H9 (cell line): Measurements from ENCODE around the gene CRISPLD2. TPM values are rescaled to one million over a fixed set of nuclear protein-coding genes. Genes with fewer than 3 reads are reported as not detected.

Experiments used
- DNase-seq: peaks from one replicate; pipeline ENCODE4 v3.0.0-alpha.2; 2017
- H2AFZ ChIP-seq: one replicate; pipeline ENCODE4 v1.6.1; 2013; ENCODE audit warnings: mild to moderate bottlenecking, low read length, control low read depth, moderate library complexity
- H2AK5ac ChIP-seq: 2 replicates; pipeline ENCODE4 v1.6.1; 2013; ENCODE audit warnings: low read length, control low read depth, mixed read lengths; ENCODE audit not compliant: insufficient read length
- H2BK120ac ChIP-seq: one replicate; pipeline ENCODE4 v1.6.1; 2013; ENCODE audit warnings: low read depth, mild to moderate bottlenecking, low read length, control low read depth, inconsistent platforms; ENCODE audit not compliant: poor library complexity, severe bottlenecking
- H2BK12ac ChIP-seq: 2 replicates; pipeline ENCODE4 v1.6.1; 2013; ENCODE audit warnings: low read length, control low read depth, mixed read lengths, low read depth; ENCODE audit not compliant: insufficient read length
- H2BK15ac ChIP-seq: 2 replicates; pipeline ENCODE4 v1.6.1; 2013; ENCODE audit warnings: low read depth, low read length, control low read depth
- H2BK20ac ChIP-seq: one replicate; pipeline ENCODE4 v1.6.1; 2013; ENCODE audit warnings: low read depth, mild to moderate bottlenecking, low read length, control low read depth, inconsistent platforms; ENCODE audit not compliant: poor library complexity, severe bottlenecking
- H2BK5ac ChIP-seq: 2 replicates; pipeline ENCODE4 v1.6.1; 2013; ENCODE audit warnings: low read length, control low read depth, mixed read lengths; ENCODE audit not compliant: insufficient read length
- H3K14ac ChIP-seq: 2 replicates; pipeline ENCODE4 v1.6.1; 2013; ENCODE audit warnings: low read length, control low read depth; ENCODE audit not compliant: insufficient read depth
- H3K18ac ChIP-seq: 2 replicates; pipeline ENCODE4 v1.6.1; 2013; ENCODE audit warnings: low read depth, mild to moderate bottlenecking, mixed read lengths, low read length, control low read depth; ENCODE audit not compliant: insufficient read length
- H3K23ac ChIP-seq: 2 replicates; pipeline ENCODE4 v1.6.1; 2013; ENCODE audit warnings: low read length, control low read depth, mixed read lengths, low read depth; ENCODE audit not compliant: insufficient read length
- H3K23me2 ChIP-seq: 2 replicates; pipeline ENCODE4 v1.6.1; 2013; ENCODE audit warnings: low read depth, mild to moderate bottlenecking, mixed read lengths, low read length, control low read depth; ENCODE audit not compliant: insufficient read length, poor library complexity, severe bottlenecking
- H3K27ac ChIP-seq: 2 replicates; pipeline ENCODE4 v1.5.1; 2013; ENCODE audit warnings: low read length, control low read depth, mixed read lengths, low read depth; ENCODE audit not compliant: insufficient read length
- H3K27me3 ChIP-seq: 2 replicates; pipeline ENCODE4 v1.6.1; 2013; ENCODE audit warnings: low read length, control low read depth, inconsistent platforms; ENCODE audit not compliant: insufficient read depth
- H3K4ac ChIP-seq: 2 replicates; pipeline ENCODE4 v1.6.1; 2013; ENCODE audit warnings: low read depth, mild to moderate bottlenecking, control low read depth, inconsistent platforms, low read length, moderate library complexity
- H3K4me1 ChIP-seq: 2 replicates; pipeline ENCODE4 v1.6.1; 2013; ENCODE audit warnings: low read length, control low read depth, inconsistent platforms; ENCODE audit not compliant: insufficient read depth
- H3K4me2 ChIP-seq: 2 replicates; pipeline ENCODE4 v1.6.1; 2013; ENCODE audit warnings: low read length, control low read depth, mixed read lengths; ENCODE audit not compliant: insufficient read length, insufficient read depth
- H3K56ac ChIP-seq: 2 replicates; pipeline ENCODE4 v1.6.1; 2013; ENCODE audit warnings: low read depth, mild to moderate bottlenecking, mixed read lengths, low read length, control low read depth; ENCODE audit not compliant: insufficient read length
- H3K79me1 ChIP-seq: 2 replicates; pipeline ENCODE4 v1.6.1; 2013; ENCODE audit warnings: low read depth, mild to moderate bottlenecking, moderate library complexity, low read length, control low read depth, inconsistent platforms; ENCODE audit not compliant: insufficient read depth, poor library complexity, severe bottlenecking
- H3K79me2 ChIP-seq: 2 replicates; pipeline ENCODE4 v1.6.1; 2013; ENCODE audit warnings: low read length, control low read depth, inconsistent platforms; ENCODE audit not compliant: insufficient read depth
- H3K9ac ChIP-seq: 2 replicates; pipeline ENCODE4 v1.6.1; 2013; ENCODE audit warnings: low read length, control low read depth, mixed read lengths; ENCODE audit not compliant: insufficient read length; ENCODE audit errors: extremely low read depth
- H3K9me3 ChIP-seq: one replicate; pipeline ENCODE4 v1.6.1; 2013; ENCODE audit warnings: low read depth, low read length, inconsistent platforms; ENCODE audit not compliant: control insufficient read depth
- H3T11ph ChIP-seq: one replicate; pipeline ENCODE4 v1.6.1; 2013; ENCODE audit warnings: mild to moderate bottlenecking, low read length, control low read depth, inconsistent platforms
- H4K20me1 ChIP-seq: one replicate; pipeline ENCODE4 v1.6.1; 2013; ENCODE audit not compliant: control insufficient read depth, insufficient read length, insufficient read depth
- H4K5ac ChIP-seq: 2 replicates; pipeline ENCODE4 v1.6.1; 2013; ENCODE audit warnings: low read depth, mild to moderate bottlenecking, mixed read lengths, low read length, control low read depth; ENCODE audit not compliant: insufficient read length
- H4K8ac ChIP-seq: replicated peaks from 2 replicates; pipeline ENCODE4 v1.6.1; 2013; ENCODE audit warnings: low read length, control low read depth, mixed read lengths, low read depth; ENCODE audit not compliant: insufficient read length
- H4K91ac ChIP-seq: 2 replicates; pipeline ENCODE4 v1.6.1; 2013; ENCODE audit warnings: low read depth, mild to moderate bottlenecking, moderate library complexity, mixed read lengths, low read length, control low read depth; ENCODE audit not compliant: insufficient read length
- H3K27ac Mint-ChIP-seq, 3 experiments: 2 replicates in 2 of 3; 3 replicates in 1 of 3; pipeline ENCODE4 v1.8.0; 2020 to 2021; ENCODE audit warnings: mixed read lengths in 3 of 3, mild to moderate bottlenecking in 1 of 3, moderate library complexity in 1 of 3
- H3K27me3 Mint-ChIP-seq: 2 replicates; pipeline ENCODE4 v1.8.0; 2021; ENCODE audit warnings: low read depth, mild to moderate bottlenecking, moderate library complexity, mixed read lengths
- H3K36me3 Mint-ChIP-seq, 3 experiments: 2 replicates in 2 of 3; 3 replicates in 1 of 3; pipeline ENCODE4 v1.8.0; 2020 to 2021; ENCODE audit warnings: low read depth in 3 of 3, mixed read lengths in 3 of 3; ENCODE audit not compliant: insufficient read depth in 1 of 3
- H3K4me1 Mint-ChIP-seq, 2 experiments: 2 replicates each; pipeline ENCODE4 v1.8.0; 2020; ENCODE audit warnings: mixed read lengths in 2 of 2
- H3K4me3 Mint-ChIP-seq, 2 experiments: 2 replicates in 1 of 2; 3 replicates in 1 of 2; pipeline ENCODE4 v1.8.0; 2020 to 2021; ENCODE audit warnings: mild to moderate bottlenecking in 2 of 2, mixed read lengths in 2 of 2, moderate library complexity in 1 of 2
- H3K9me3 Mint-ChIP-seq, 2 experiments: 2 replicates in 1 of 2; 3 replicates in 1 of 2; pipeline ENCODE4 v1.8.0; 2020; ENCODE audit warnings: mild to moderate bottlenecking in 2 of 2, mixed read lengths in 2 of 2, moderate library complexity in 1 of 2
- WGBS: extraction: QIAGEN DNeasy Blood & Tissue Kit; methylation state at CpG from one replicate; pipeline ENCODE4 v1.1.7; 2013; ENCODE audit warnings: missing lambda C conversion rate, low lambda C conversion rate, mixed read lengths; ENCODE audit not compliant: insufficient read length; ENCODE audit errors: extremely low coverage; 5-methylcytosine and 5-hydroxymethylcytosine counted together
- total RNA-seq: library from RNA; stranded (reverse); gene quantifications from 2 replicates; pipeline ENCODE4 v1.2.1, GENCODE V29; 2021
- TF ChIP-seq, protein P1 (sequence below): fragments of 200-600 bp; sonication (generic); conservative IDR thresholded peaks from 3 replicates; pipeline ENCODE4 v1.8.0; 2021; ENCODE audit warnings: antibody characterized with exemption, mild to moderate bottlenecking

Gene CRISPLD2
- total RNA-seq, 1 experiment from 2014 or later = 2.3 TPM

DNA sequence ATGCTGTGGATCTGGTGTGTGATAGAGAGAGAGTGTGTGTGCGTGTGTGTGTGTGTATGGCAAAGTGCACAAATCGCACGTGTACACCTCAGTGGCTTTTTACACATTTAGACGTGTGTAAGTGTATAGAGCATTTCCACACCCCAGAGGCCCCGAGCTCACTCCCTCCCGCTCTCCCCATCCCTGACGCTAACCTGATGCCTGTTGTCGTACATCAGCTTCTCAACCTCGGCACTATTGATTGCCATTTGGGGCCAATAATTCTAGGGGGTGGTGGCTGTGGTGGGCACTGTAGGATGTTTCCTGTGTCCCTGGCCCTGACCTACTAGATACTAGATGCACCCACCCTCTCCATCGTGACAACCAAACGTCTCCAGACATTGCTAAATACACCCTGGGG lies 30.4 kb upstream of the CRISPLD2 start:
- Histone ChIP-seq H2BK5ac (no peak overlapping the region), H3K56ac (no peak overlapping the region), H3K4me2 (no peak overlapping the region), H3K79me2 (no peaks in the 10 kb centered on the region), H2BK120ac (no peak overlapping the region), H2BK12ac (no peak overlapping the region), H3T11ph (no peak overlapping the region), H2AK5ac (no peak overlapping the region), H3K23me2 (no peaks in the 10 kb centered on the region), H2AFZ (no peak overlapping the region), H4K91ac (no peak overlapping the region), H3K23ac (no peak overlapping the region), H3K18ac (no peak overlapping the region), H3K4me1 (no peaks in the 10 kb centered on the region), H4K20me1 (no peaks in the 10 kb centered on the region), H3K27me3 (no peaks in the 10 kb centered on the region), H3K4ac (no peak overlapping the region), H3K14ac (no peak overlapping the region), H4K8ac (no peak overlapping the region), H2BK20ac (no peak overlapping the region), H3K79me1 (no peaks in the 10 kb centered on the region), H3K27ac (no peak overlapping the region), H2BK15ac (no peak overlapping the region), H4K5ac (no peak overlapping the region), H3K9ac (no peak overlapping the region), H3K9me3 (no peaks in the 10 kb centered on the region)
- TF ChIP-seq, protein P1, sequence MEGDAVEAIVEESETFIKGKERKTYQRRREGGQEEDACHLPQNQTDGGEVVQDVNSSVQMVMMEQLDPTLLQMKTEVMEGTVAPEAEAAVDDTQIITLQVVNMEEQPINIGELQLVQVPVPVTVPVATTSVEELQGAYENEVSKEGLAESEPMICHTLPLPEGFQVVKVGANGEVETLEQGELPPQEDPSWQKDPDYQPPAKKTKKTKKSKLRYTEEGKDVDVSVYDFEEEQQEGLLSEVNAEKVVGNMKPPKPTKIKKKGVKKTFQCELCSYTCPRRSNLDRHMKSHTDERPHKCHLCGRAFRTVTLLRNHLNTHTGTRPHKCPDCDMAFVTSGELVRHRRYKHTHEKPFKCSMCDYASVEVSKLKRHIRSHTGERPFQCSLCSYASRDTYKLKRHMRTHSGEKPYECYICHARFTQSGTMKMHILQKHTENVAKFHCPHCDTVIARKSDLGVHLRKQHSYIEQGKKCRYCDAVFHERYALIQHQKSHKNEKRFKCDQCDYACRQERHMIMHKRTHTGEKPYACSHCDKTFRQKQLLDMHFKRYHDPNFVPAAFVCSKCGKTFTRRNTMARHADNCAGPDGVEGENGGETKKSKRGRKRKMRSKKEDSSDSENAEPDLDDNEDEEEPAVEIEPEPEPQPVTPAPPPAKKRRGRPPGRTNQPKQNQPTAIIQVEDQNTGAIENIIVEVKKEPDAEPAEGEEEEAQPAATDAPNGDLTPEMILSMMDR = no peak
- H3K36me3 Mint-ChIP-seq = no peaks in the 10 kb centered on the region
- DNase-seq = no peak
- H3K4me1 Mint-ChIP-seq = no peaks in the 10 kb centered on the region
- no CpG with 5 or more reads among the region's 11 CpGs for WGBS
- no peaks in the 10 kb centered on the region for H3K27me3 Mint-ChIP-seq
- H3K9me3 Mint-ChIP-seq = no peaks in the 10 kb centered on the region
- no peak overlapping the region for H3K4me3 Mint-ChIP-seq
- H3K27ac Mint-ChIP-seq = peak overlapping the region in 1 of 3 experiments; percentile 46; a peak in 1 of 7 replicates
